ENCODE measurements around the gene NOSIP.

DNA sequence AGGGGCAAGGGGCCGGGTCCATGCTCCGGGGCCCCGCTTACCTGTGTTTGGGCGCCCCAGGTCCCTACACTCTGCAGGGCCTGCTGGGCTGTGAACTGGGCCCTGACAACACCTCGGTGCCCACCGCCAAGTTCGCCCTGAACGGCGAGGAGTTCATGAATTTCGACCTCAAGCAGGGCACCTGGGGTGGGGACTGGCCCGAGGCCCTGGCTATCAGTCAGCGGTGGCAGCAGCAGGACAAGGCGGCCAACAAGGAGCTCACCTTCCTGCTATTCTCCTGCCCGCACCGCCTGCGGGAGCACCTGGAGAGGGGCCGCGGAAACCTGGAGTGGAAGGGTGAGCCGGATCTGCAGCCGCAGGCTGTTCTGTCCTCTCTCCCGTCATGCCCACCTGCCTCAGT, 66.2 kb downstream of the NOSIP start:
- TF ChIP-seq POLR2AphosphoS5 (IDR thresholded peaks at IDR 0.05; ENCODE audit: borderline replicate concordance, low read depth, low read length) (no peak), EZH2 (IDR thresholded peaks at IDR 0.05) (no peak), FOXP2 (optimal IDR thresholded peaks at IDR 0.05; ENCODE audit: control extremely low read depth, extremely low read length, insufficient read depth) (no peak)

All from SK-N-MC (cell line).